Choroid plexus epithelial cell (primary cell): ENCODE measurements around the gene SLC22A3.
A peak's percentile ranks its signal among the peaks of the same experiment; 100 is the strongest.

Source experiments
- DNase-seq: peaks from one replicate; pipeline ENCODE4 v3.0.0-alpha.2; 2010; ENCODE audit warnings: low read depth
- H3K4me3 ChIP-seq: 2 replicates; pipeline ENCODE4 v1.5.1; 2011; ENCODE audit warnings: low read depth, mild to moderate bottlenecking, control low read depth, low read length, moderate library complexity
- CTCF ChIP-seq: conservative IDR thresholded peaks from 2 replicates; pipeline ENCODE4 v1.5.1; 2011; ENCODE audit warnings: low read depth, mild to moderate bottlenecking, control low read depth, inconsistent platforms, low read length, moderate library complexity

SLC22A3 gene

GRCh38 chr6:160378882-160379281, 30.7 kb downstream of the SLC22A3 start:
- TF ChIP-seq CTCF = no peak
- no peak for DNase-seq
- H3K4me3 ChIP-seq = no peak overlapping the region

- no peak overlapping the region for H3K4me3 ChIP-seq
- peak; percentile 54 for DNase-seq
- no peak for TF ChIP-seq CTCF
Measured at GRCh38 chr6:160379466-160379865, 31.3 kb downstream of the SLC22A3 start.

GRCh38 chr6:160382946-160383345, 34.8 kb downstream of the SLC22A3 start:
- no peak for TF ChIP-seq CTCF
- H3K4me3 ChIP-seq = no peak overlapping the region
- no peak for DNase-seq

GRCh38 chr6:160386869-160387530, 38.8 kb downstream of the SLC22A3 start:
- TF ChIP-seq CTCF = no peak
- DNase-seq = peak; percentile 7
- no peak overlapping the region for H3K4me3 ChIP-seq

- H3K4me3 ChIP-seq = no peak overlapping the region
- no peak for TF ChIP-seq CTCF
- no peak for DNase-seq
Measured at GRCh38 chr6:160387916-160388643, 39.9 kb downstream of the SLC22A3 start.

GRCh38 chr6:160388922-160389321, 40.7 kb downstream of the SLC22A3 start:
- TF ChIP-seq CTCF = no peak
- no peak overlapping the region for H3K4me3 ChIP-seq
- peak; percentile 5 for DNase-seq
